Activated naive CD4-positive, alpha-beta T cell treated with anti-CD3 and anti-CD28 coated beads, Interleukin-2, amount 50 U/mL, for 16 hours (primary cell): ENCODE results near the gene IWS1.
"Not testable (repeated sequence)": the region's sequence is repeated elsewhere in the genome, so short reads cannot be mapped to it uniquely, and the experiment has no call there.

Experiments
- DNase-seq: peaks from one replicate; pipeline ENCODE4 v3.0.0-alpha.2; 2020

The IWS1 gene

DNA sequence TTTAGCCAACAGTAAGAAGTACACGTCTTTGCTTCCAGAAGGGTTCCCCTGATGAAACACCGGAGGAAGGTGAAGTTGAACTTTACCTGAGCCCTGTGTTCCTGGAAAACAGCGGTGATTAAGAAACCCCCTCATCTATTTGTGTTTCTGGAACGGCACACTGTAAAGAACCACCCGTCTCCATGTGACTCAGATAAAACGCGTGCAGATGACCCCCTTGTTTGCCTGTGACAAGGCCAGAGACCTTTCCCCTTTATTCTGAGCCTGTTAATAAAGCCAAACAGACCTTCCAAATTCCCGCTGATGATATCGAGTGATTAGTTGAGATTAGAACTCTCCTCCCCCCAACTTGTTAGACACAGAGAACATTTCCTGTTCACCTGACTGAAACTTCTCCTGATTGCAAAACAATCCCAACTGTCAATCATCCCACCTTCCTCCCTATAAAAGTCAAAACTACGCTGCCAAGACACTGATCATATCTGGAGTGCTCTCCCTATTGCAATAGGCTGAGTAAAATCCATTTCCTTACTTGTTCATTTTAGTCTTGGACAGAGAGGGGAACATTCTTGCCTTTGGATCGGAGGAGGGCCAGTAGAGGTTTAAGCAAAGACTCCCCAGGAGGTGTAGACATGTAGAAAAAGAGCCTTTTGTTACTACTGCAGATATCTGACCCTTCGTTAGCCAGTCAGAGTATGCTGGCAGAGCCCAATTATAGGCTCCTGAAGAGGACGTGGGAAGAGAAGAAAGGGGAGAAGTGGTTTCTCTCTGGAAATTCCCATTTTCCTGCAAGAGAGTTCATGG, 914 bp upstream of the IWS1 start:
- no peak for DNase-seq

GRCh38 chr2:127525691-127526131, 578 bp downstream of the IWS1 start:
- no peak for DNase-seq

DNA sequence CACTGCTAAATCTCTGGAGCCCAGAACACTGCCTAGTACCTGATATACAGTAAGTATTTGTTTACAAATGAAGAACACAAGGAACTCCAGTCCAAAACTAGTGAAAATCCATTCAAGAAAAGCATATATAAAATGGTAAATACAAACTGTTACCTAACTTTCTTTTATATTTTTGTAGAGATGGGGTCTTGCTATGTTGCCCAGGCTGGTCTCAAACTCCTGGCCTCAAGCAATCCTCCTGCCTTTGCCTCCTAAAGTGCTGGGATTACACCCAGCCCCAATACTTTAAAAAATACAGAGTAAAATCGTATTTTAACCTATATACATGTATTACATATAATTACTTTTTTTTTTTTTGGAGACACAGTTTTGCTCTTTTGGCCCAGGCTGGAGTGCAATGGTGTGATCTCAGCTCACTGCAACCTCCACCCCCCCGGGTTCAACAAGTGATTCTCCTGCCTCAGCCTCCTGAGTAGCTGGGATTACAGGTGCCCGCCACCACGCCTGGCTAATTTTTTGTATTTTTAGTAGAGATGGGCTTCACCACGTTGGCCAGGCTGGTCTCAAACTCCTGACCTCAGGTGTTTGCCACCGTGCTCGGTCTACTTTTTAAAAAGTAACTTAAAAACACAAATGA, 2.0 kb downstream of the IWS1 start:
- DNase-seq: not testable (repeated sequence)

- no peak for DNase-seq
Observed at GRCh38 chr2:127523269-127523939, 2.9 kb downstream of the IWS1 start.

DNA sequence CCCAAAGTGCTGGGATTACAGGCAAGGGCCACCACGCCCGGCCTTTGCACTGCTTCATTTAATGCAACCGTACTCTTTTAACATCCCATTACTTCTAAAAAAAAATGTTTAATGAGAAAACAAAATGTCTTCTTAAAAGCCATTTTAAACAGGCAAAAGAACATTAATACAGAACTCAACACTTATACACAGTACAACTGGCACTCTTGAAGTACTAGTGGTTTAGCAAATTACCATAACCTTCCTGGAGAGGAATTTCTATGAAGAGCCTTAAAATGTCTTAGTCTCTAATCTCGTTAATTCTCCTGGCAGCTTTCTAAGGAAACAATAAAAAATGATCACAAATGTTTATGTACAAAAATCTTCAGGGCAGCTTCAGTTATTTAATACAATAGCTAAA, 5.9 kb downstream of the IWS1 start:
- no peak for DNase-seq

DNA sequence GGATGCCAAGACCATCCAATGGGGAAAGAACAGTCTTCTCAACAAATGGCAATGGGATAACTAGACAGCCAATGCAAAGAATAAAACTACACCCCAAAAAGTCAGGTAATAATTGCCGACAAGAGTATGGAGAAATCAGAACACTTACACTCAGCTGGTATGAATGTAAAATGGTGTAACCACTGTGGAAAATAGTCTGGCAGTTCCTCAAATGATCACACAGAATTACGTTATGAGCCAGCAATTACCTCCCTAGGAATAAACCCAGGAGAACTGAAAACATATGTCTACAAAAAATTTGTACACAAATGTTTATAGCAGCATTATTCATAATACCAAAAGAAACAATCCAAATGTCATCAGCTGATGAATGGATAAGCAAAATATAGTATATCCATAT, 8.8 kb downstream of the IWS1 start:
- DNase-seq: no peak

- no peak for DNase-seq
Observed at GRCh38 chr2:127516041-127516762, 10.1 kb downstream of the IWS1 start.

GRCh38 chr2:127515383-127515915, 10.8 kb downstream of the IWS1 start:
- DNase-seq: no peak

DNA sequence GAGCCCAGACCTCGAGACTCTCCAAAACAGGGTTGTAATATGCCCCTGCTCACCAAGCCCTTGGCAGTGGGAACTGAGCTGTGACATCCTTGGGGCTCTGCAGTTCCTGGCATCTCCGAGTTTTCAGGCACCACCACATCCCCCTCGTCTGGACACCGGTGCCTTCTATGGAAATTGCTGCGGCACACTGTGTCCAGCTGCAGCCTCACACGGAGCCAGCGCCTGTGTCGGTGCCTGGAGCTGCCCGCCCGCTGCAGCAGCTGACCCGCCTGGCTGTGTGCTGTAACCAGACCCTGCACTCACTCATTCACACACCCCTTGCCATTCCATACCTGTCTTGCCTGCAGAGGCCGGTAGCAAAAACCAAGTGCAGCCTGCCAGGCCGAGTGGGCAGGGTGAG, 11.8 kb downstream of the IWS1 start:
- no peak for DNase-seq

DNA sequence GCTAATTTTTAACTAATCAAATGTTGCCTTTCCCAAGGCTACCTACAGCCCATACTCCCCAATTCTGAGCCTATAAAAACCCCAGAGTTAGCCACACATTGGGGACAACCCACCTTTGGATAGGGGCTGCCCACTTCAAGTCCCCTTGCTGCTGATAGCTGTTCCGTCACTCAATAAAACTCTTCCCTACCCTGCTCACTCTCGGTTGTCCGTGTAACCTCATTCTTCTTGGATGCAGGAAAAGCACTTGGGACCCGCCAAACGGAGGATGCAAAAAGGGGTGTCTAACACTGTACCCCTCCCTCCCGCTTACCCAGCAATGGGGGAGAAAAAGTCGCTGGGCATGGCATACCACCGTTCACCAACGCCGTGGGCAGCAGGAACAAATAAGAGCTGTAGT, 12.2 kb downstream of the IWS1 start:
- no peak for DNase-seq

DNA sequence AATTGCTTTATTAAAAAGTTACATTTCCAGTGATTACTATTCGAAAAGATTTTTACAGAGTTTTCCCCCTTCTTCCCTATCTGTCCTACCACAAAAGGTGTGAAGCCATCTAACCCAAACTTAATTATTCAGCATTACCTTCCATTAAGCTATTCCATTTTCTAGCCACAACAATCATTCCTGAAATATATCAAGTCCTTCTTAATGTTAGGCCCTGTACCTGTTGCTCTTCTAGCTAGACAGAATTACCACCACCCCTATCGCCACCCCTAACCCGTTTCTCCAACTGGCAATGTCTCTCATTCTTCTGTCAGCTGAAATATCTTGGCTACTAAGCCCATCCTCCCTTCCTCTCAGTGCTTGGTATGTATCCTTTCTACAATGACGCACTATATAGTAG, 13.9 kb downstream of the IWS1 start:
- no peak for DNase-seq

GRCh38 chr2:127511917-127512316, 14.4 kb downstream of the IWS1 start:
- DNase-seq: no peak

DNA sequence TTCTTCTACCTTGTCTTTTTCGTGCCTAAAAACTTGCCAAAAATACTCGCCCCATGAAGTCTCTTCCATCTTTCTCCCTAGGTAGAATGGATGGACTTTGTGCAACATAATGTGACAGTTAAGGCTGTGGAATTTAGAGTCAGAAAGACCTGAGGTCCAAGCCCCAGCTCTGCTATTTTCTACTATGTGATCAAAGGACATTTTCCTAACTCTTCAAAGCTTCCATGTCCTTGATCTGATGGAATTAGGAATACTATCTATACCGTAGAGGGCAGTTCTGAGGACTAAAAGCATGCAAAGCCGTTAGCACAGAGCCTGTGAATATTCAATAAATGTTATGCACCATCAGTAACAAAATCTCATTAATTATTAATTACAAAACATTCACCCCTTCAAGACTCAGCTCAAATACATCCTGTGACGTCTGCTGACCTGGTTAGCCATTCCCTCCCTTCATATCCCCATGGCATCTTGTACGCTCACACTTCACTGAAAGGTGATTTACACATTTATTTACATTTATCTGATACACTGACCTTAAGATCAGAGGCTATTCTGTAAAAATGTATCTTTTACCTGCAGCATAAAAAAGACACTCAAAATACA, 15.1 kb downstream of the IWS1 start:
- no peak for DNase-seq

DNA sequence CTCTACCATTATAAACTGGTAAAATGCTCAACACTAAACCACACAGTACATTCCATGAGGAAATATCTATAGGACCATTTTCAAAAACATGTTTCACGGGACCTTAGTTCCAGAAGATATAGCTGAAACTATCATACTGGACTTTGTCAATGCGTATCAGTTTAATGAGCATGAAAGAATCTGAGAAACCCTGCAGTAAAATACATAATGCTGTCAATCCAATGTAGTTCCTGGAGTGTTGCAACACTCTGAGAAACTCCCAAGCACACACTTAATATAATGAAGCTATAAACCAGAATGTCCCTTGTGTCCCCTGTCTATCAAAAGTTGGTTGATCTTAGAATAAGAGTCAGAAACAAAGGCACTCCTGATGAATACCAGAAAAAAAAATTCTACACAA, 16.2 kb downstream of the IWS1 start:
- no peak for DNase-seq

GRCh38 chr2:127508631-127509034, 17.7 kb downstream of the IWS1 start:
- DNase-seq: no peak

DNA sequence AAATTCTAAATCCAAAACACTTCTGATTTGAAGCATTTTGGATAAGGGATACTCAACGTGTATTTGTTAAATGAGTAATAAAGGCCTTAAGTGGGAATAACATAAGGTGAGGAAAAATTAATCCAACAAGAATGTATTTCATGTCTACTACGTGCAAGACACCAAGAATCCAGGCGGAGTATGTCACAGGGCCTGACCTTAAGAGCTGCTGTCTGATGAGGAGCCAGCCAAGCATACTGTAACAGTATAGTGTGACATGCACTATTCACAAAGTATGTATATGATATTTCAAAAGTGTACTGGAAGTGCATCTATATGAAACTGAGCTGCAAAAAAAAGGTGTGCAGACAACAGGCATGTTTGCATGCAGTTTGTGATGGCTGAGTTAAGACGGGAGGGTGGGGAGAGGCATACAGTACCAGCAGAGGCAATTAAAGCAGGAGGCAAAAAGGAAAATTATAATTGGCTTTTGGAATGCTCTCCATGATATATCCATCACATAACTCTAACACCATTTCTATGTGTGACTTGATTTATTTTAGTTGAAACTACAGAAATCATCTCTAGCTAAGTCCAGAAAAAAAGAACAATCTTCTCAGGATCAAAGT, 18.2 kb downstream of the IWS1 start:
- DNase-seq: no peak

GRCh38 chr2:127506510-127506909, 19.8 kb downstream of the IWS1 start:
- DNase-seq: no peak

- no peak for DNase-seq
Observed at GRCh38 chr2:127504552-127505430, 21.5 kb downstream of the IWS1 start.

- DNase-seq: no peak
Observed at GRCh38 chr2:127503491-127503890, 22.8 kb downstream of the IWS1 start.

DNA sequence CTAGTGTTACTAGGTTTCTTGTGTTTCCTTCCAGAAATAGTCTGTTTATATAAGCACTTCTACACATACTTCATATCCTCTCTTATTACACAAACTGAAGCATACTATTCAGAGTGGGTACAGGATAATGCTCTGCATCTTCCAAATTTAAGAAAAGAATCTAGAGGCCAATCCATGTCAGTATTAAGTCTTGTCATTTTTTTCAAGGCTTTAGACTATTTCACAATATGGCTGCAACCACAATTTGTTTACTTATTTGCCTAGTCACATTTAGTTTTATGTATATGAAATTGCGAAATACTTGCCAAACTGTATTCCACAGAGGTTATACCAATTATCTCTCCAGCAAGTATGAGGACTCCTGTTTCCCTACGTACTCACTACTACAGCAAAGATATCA, 27.9 kb downstream of the IWS1 start:
- DNase-seq: no peak

DNA sequence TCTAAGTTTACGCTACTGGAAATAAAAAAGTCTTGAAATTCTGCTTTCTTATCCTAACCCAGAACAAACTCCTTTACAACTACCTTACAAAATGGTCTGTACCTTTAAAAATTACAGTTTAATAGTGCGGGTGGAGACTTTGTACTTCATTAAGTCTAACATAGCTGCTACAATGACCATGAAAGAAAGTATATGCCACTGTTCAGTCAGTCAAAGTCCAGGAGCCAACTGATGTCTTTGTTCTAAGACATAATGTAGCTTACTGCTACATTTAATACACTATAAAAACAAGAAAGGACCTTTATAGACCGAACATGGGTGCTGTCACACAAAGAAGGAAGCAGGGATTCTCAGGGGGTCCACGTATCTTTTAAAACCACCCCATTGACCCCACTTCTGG, 36.0 kb downstream of the IWS1 start:
- DNase-seq: no peak
